ENCODE measurements around the gene UBE3C.
"Not testable (repeated sequence)": the region's sequence is repeated elsewhere in the genome, so short reads cannot be mapped to it uniquely, and the experiment has no call there.

UBE3C gene

GRCh38 chr7:157276731-157277562, 138.2 kb downstream of the UBE3C start:
- Histone ChIP-seq H3K27ac (no peak overlapping the region), H3K36me3 (ENCODE audit: control insufficient read depth, insufficient read depth, low read length) (no peaks in the 10 kb centered on the region), H3K9me3 (ENCODE audit: control insufficient read depth, low read length) (no peaks in the 10 kb centered on the region), H2AFZ (peak overlapping the region; percentile 54), H3K27me3 (ENCODE audit: control insufficient read depth, insufficient read depth, low read length) (peaks cover 6% of the 10 kb centered on the region), H3K4me3 (ENCODE audit: low read depth, low read length) (no peak overlapping the region), H3K79me2 (no peaks in the 10 kb centered on the region), H3K4me1 (no peaks in the 10 kb centered on the region), H3K4me2 (ENCODE audit: low read length) (no peak overlapping the region), H3K9ac (no peak overlapping the region)
- TF ChIP-seq CTCF (IDR thresholded peaks at IDR 0.05), result no peak

GRCh38 chr7:157277568-157277967, 138.8 kb downstream of the UBE3C start:
- H3K4me1 ChIP-seq; H3K36me3 ChIP-seq (ENCODE audit: control insufficient read depth, insufficient read depth, low read length); H3K4me2 ChIP-seq (ENCODE audit: low read length): not testable (repeated sequence)

GRCh38 chr7:157278167-157278790, 139.6 kb downstream of the UBE3C start:
- H3K27me3 ChIP-seq (ENCODE audit: control insufficient read depth, insufficient read depth, low read length), result peaks cover 6% of the 10 kb centered on the region
- no peak overlapping the region for H3K4me3 ChIP-seq (ENCODE audit: low read depth, low read length)
- H2AFZ ChIP-seq, result no peak overlapping the region
- H3K36me3 ChIP-seq (ENCODE audit: control insufficient read depth, insufficient read depth, low read length), result no peaks in the 10 kb centered on the region
- H3K27ac ChIP-seq, result no peak overlapping the region
- H3K79me2 ChIP-seq, result no peaks in the 10 kb centered on the region
- H3K4me2 ChIP-seq (ENCODE audit: low read length), result no peak overlapping the region
- no peak overlapping the region for H3K9ac ChIP-seq
- H3K4me1 ChIP-seq, result no peaks in the 10 kb centered on the region
- TF ChIP-seq CTCF (IDR thresholded peaks at IDR 0.05), result no peak
- no peaks in the 10 kb centered on the region for H3K9me3 ChIP-seq (ENCODE audit: control insufficient read depth, low read length)

More at GRCh38 chr7:157277568-157277967, 138.8 kb downstream of the UBE3C start:
- not testable (repeated sequence) for H3K27ac ChIP-seq; H3K27me3 ChIP-seq (ENCODE audit: control insufficient read depth, insufficient read depth, low read length); H3K79me2 ChIP-seq; H3K4me3 ChIP-seq (ENCODE audit: low read depth, low read length); H3K9ac ChIP-seq; H3K9me3 ChIP-seq (ENCODE audit: control insufficient read depth, low read length)
- peak overlapping the region; percentile 54 for H2AFZ ChIP-seq

- Histone ChIP-seq H3K27me3 (ENCODE audit: control insufficient read depth, insufficient read depth, low read length) (peaks cover 6% of the 10 kb centered on the region), H3K4me3 (ENCODE audit: low read depth, low read length) (no peak overlapping the region), H3K4me2 (ENCODE audit: low read length) (peak overlapping the region; percentile 22), H3K9ac (no peak overlapping the region), H3K36me3 (ENCODE audit: control insufficient read depth, insufficient read depth, low read length) (no peaks in the 10 kb centered on the region), H3K79me2 (no peaks in the 10 kb centered on the region), H3K27ac (no peak overlapping the region), H2AFZ (peak overlapping the region; percentile 79), H3K4me1 (no peaks in the 10 kb centered on the region), H3K9me3 (ENCODE audit: control insufficient read depth, low read length) (no peaks in the 10 kb centered on the region)
- TF ChIP-seq CTCF (IDR thresholded peaks at IDR 0.05), result no peak
Measured at GRCh38 chr7:157278791-157279724, 140.3 kb downstream of the UBE3C start.

GRCh38 chr7:157279741-157280215, 141.1 kb downstream of the UBE3C start:
- H3K9me3 ChIP-seq (ENCODE audit: control insufficient read depth, low read length), result no peaks in the 10 kb centered on the region
- no peak overlapping the region for H3K27ac ChIP-seq
- no peak overlapping the region for H3K9ac ChIP-seq

More at GRCh38 chr7:157279741-157280215, 141.1 kb downstream of the UBE3C start:
- no peak for TF ChIP-seq CTCF (IDR thresholded peaks at IDR 0.05)
- H2AFZ ChIP-seq, result peak overlapping the region; percentile 79
- peak overlapping the region; percentile 22 for H3K4me2 ChIP-seq (ENCODE audit: low read length)
- H3K79me2 ChIP-seq, result no peaks in the 10 kb centered on the region
- peaks cover 6% of the 10 kb centered on the region for H3K27me3 ChIP-seq (ENCODE audit: control insufficient read depth, insufficient read depth, low read length)
- no peaks in the 10 kb centered on the region for H3K4me1 ChIP-seq
- H3K4me3 ChIP-seq (ENCODE audit: low read depth, low read length), result no peak overlapping the region
- no peaks in the 10 kb centered on the region for H3K36me3 ChIP-seq (ENCODE audit: control insufficient read depth, insufficient read depth, low read length)

Measured in parathyroid adenoma (tissue), 2 donors.